LNCaP clone FGC (cell line): ENCODE data around the gene EPO.
"Not testable (repeated sequence)": the region's sequence is repeated elsewhere in the genome, so short reads cannot be mapped to it uniquely, and the experiment has no call there.

Source experiments
- DNase-seq: peaks from one replicate; pipeline ENCODE4 v3.0.0-alpha.2; 2011; ENCODE audit warnings: low read depth
- H3K4me3 ChIP-seq: 2 replicates; pipeline ENCODE4 v1.5.1; 2011; ENCODE audit warnings: mild to moderate bottlenecking, low read depth, low read length, control low read depth
- CTCF ChIP-seq: IDR thresholded peaks from 2 replicates; pipeline ENCODE4 v1.5.1; 2012; ENCODE audit warnings: mild to moderate bottlenecking; ENCODE audit not compliant: control insufficient read depth, insufficient read depth; ENCODE audit errors: extremely low read depth

EPO gene

GRCh38 chr7:100753750-100754149, 33.5 kb downstream of the EPO start:
- no peak for TF ChIP-seq CTCF
- H3K4me3 ChIP-seq, result no peak overlapping the region

GRCh38 chr7:100759357-100760171, 39.3 kb downstream of the EPO start:
- H3K4me3 ChIP-seq, result no peak overlapping the region
- DNase-seq, result no peak
- no peak for TF ChIP-seq CTCF

More at GRCh38 chr7:100753750-100754149, 33.5 kb downstream of the EPO start:
- no peak for DNase-seq

- DNase-seq, H3K4me3 ChIP-seq: not testable (repeated sequence)
These were observed 42.6 kb downstream of the EPO start for GRCh38 chr7:100762841-100763240.

GRCh38 chr7:100763556-100764140, 43.4 kb downstream of the EPO start:
- TF ChIP-seq CTCF, result no peak
- DNase-seq, result no peak
- H3K4me3 ChIP-seq, result no peak overlapping the region

GRCh38 chr7:100764841-100765240, 44.6 kb downstream of the EPO start:
- no peak for TF ChIP-seq CTCF
- H3K4me3 ChIP-seq, result no peak overlapping the region
- no peak for DNase-seq

- no peak for DNase-seq
- no peak overlapping the region for H3K4me3 ChIP-seq
- no peak for TF ChIP-seq CTCF
These were observed 45.0 kb downstream of the EPO start for GRCh38 chr7:100765250-100765649.

GRCh38 chr7:100768784-100769183, 48.5 kb downstream of the EPO start:
- no peak for DNase-seq
- TF ChIP-seq CTCF, result no peak
- H3K4me3 ChIP-seq, result no peak overlapping the region
